RWPE1 (cell line): ENCODE measurements around the gene CASZ1.

Source experiments
- CTCF ChIA-PET: fragments of 350-600 bp; sonication (Branson Sonifier 250); formaldehyde crosslinking; extraction: SDS; loops from one replicate; lab custom pipeline; 2021; lab: Yijun Ruan, JAX
- POLR2A ChIA-PET: fragments of 400-600 bp; formaldehyde crosslinking; extraction: SDS; loops from one replicate; lab custom pipeline; 2020; ENCODE audit warnings: antibody characterized with exemption; ENCODE audit not compliant: low non-redundant PET; lab: Yijun Ruan, JAX
- DNase-seq: peaks from one replicate; pipeline ENCODE4 v3.0.0; 2012; ENCODE audit warnings: low spot score
- H3K27ac ChIP-seq: fragments of 450-650 bp; 2 replicates; pipeline ENCODE4 v1.5.1; 2017
- CTCF ChIP-seq: fragments of 450-650 bp; conservative IDR thresholded peaks from 2 replicates; pipeline ENCODE4 v1.5.1; 2017; ENCODE audit warnings: low read depth, mild to moderate bottlenecking

The CASZ1 gene

GRCh38 chr1:10744029-10744428 lies 52.4 kb downstream of the CASZ1 start:
- ChIA-PET POLR2A (no interaction called here), CTCF (no interaction called here)
- no peak for TF ChIP-seq CTCF
- no peak for DNase-seq
- H3K27ac ChIP-seq: peak overlapping the region; percentile 23; the same call in 1 of the 2 replicates

GRCh38 chr1:10741696-10742095 lies 54.8 kb downstream of the CASZ1 start:
- H3K27ac ChIP-seq: no peak overlapping the region
- no peak for TF ChIP-seq CTCF
- ChIA-PET CTCF (interaction anchor here (0.6 kb wide), 1 partner anchor 24 kb away, joined by 3 read pairs; no protein-coding TSS in a partner anchor), POLR2A (no interaction called here)
- no peak for DNase-seq

- POLR2A ChIA-PET: no interaction called here
- no peak overlapping the region for H3K27ac ChIP-seq
- DNase-seq: no peak
- no peak for TF ChIP-seq CTCF
- CTCF ChIA-PET: no interaction called here
These were observed 56.3 kb downstream of the CASZ1 start for GRCh38 chr1:10740123-10740522.

- no peak for TF ChIP-seq CTCF
- H3K27ac ChIP-seq: no peak overlapping the region
- ChIA-PET CTCF (no interaction called here), POLR2A (no interaction called here)
- no peak for DNase-seq
These were observed 56.9 kb downstream of the CASZ1 start for GRCh38 chr1:10739589-10739988.

- no peak for DNase-seq
- H3K27ac ChIP-seq: no peak overlapping the region; the same call in 1 of the 2 replicates
- CTCF ChIA-PET: interaction anchor here (0.6 kb wide), 1 partner anchor 63 kb away, joined by 4 read pairs; no protein-coding TSS in a partner anchor
- no peak for TF ChIP-seq CTCF
- POLR2A ChIA-PET: no interaction called here
These were observed 58.1 kb downstream of the CASZ1 start for GRCh38 chr1:10738061-10739058.

- TF ChIP-seq CTCF: no peak
- ChIA-PET CTCF (no interaction called here), POLR2A (no interaction called here)
- no peak overlapping the region for H3K27ac ChIP-seq
- no peak for DNase-seq
These were observed 58.8 kb downstream of the CASZ1 start for GRCh38 chr1:10737651-10738050.
